Neural progenitor cell (in vitro differentiated cells): Measurements from ENCODE around the gene FARP2. TPM values are rescaled to one million over a fixed set of nuclear protein-coding genes. Genes with fewer than 3 reads are reported as not detected.

ENCODE experiments used
- DNase-seq: peaks from one replicate; pipeline ENCODE4 v3.0.0-alpha.2; 2016; ENCODE audit warnings: low spot score
- H2AFZ ChIP-seq: fragments of 200-600 bp; sonication (generic); replicated peaks from 2 replicates; pipeline ENCODE4 v1.6.1; 2016; ENCODE audit warnings: antibody characterized with exemption
- H3F3A ChIP-seq: fragments of 200-600 bp; sonication (generic); 2 replicates; pipeline ENCODE4 v1.6.1; 2016; ENCODE audit warnings: antibody characterized with exemption, low read depth
- H3K27ac ChIP-seq: fragments of 200-600 bp; sonication (generic); 2 replicates; pipeline ENCODE4 v1.5.1; 2016; ENCODE audit warnings: mild to moderate bottlenecking
- H3K27me3 ChIP-seq: fragments of 200-600 bp; sonication (generic); 2 replicates; pipeline ENCODE4 v1.6.1; 2016; ENCODE audit warnings: mild to moderate bottlenecking, moderate library complexity
- H3K36me3 ChIP-seq: fragments of 200-600 bp; sonication (generic); 2 replicates; pipeline ENCODE4 v1.5.1; 2016
- H3K4me1 ChIP-seq: fragments of 200-600 bp; sonication (generic); 2 replicates; pipeline ENCODE4 v1.6.1; 2016; ENCODE audit warnings: mixed run types
- H3K4me2 ChIP-seq: fragments of 200-600 bp; sonication (generic); 2 replicates; pipeline ENCODE4 v1.6.1; 2016
- H3K4me3 ChIP-seq: fragments of 200-600 bp; sonication (generic); 2 replicates; pipeline ENCODE4 v1.5.1; 2016
- H3K79me2 ChIP-seq: fragments of 200-600 bp; sonication (generic); 2 replicates; pipeline ENCODE4 v1.6.1; 2016; ENCODE audit warnings: low read depth
- H3K9ac ChIP-seq: fragments of 200-600 bp; sonication (generic); 2 replicates; pipeline ENCODE4 v1.6.1; 2016
- H3K9me3 ChIP-seq: fragments of 200-600 bp; sonication (generic); 2 replicates; pipeline ENCODE4 v1.5.1; 2016; ENCODE audit warnings: low read depth
- H4K20me1 ChIP-seq: fragments of 200-600 bp; sonication (generic); 2 replicates; pipeline ENCODE4 v1.6.1; 2016; ENCODE audit warnings: low read depth
- H3K27ac Mint-ChIP-seq: 3 replicates; pipeline ENCODE4 v1.8.0; 2021; ENCODE audit warnings: mixed read lengths
- H3K27me3 Mint-ChIP-seq: 2 replicates; pipeline ENCODE4 v1.8.0; 2022; ENCODE audit warnings: low read depth, mild to moderate bottlenecking, inconsistent platforms, moderate library complexity, mixed read lengths; ENCODE audit not compliant: insufficient read depth
- H3K36me3 Mint-ChIP-seq: 3 replicates; pipeline ENCODE4 v1.8.0; 2021; ENCODE audit warnings: mixed read lengths
- H3K4me1 Mint-ChIP-seq: 3 replicates; pipeline ENCODE4 v1.8.0; 2021; ENCODE audit warnings: mixed read lengths
- H3K4me3 Mint-ChIP-seq: 3 replicates; pipeline ENCODE4 v1.8.0; 2021; ENCODE audit warnings: mild to moderate bottlenecking, moderate library complexity, mixed read lengths
- H3K9me3 Mint-ChIP-seq: 3 replicates; pipeline ENCODE4 v1.8.0; 2020; ENCODE audit warnings: mixed read lengths
- EZH2 ChIP-seq: fragments of 200-600 bp; sonication (generic); IDR thresholded peaks from 2 replicates; pipeline ENCODE4 v1.6.1; 2017; ENCODE audit warnings: antibody characterized with exemption, mild to moderate bottlenecking, moderate library complexity
- EZH2phosphoT487 ChIP-seq: fragments of 200-600 bp; sonication (generic); IDR thresholded peaks from 2 replicates; pipeline ENCODE4 v1.6.1; 2017; ENCODE audit warnings: antibody characterized with exemption
- total RNA-seq: library from RNA; depleted of rRNA; stranded (reverse); fragments of >200 nt; gene quantifications from 2 replicates; pipeline ENCODE4 v1.2.3, GENCODE V29; 2015; ENCODE audit warnings: low replicate concordance
- TF ChIP-seq, protein P1 (sequence below): fragments of 200-600 bp; sonication (generic); IDR thresholded peaks from 2 replicates; pipeline ENCODE4 v1.5.1; 2017; ENCODE audit warnings: antibody characterized with exemption, mild to moderate bottlenecking

FARP2 gene
- total RNA-seq, 1 donor from 2014 or later: 32.3 TPM

DNA sequence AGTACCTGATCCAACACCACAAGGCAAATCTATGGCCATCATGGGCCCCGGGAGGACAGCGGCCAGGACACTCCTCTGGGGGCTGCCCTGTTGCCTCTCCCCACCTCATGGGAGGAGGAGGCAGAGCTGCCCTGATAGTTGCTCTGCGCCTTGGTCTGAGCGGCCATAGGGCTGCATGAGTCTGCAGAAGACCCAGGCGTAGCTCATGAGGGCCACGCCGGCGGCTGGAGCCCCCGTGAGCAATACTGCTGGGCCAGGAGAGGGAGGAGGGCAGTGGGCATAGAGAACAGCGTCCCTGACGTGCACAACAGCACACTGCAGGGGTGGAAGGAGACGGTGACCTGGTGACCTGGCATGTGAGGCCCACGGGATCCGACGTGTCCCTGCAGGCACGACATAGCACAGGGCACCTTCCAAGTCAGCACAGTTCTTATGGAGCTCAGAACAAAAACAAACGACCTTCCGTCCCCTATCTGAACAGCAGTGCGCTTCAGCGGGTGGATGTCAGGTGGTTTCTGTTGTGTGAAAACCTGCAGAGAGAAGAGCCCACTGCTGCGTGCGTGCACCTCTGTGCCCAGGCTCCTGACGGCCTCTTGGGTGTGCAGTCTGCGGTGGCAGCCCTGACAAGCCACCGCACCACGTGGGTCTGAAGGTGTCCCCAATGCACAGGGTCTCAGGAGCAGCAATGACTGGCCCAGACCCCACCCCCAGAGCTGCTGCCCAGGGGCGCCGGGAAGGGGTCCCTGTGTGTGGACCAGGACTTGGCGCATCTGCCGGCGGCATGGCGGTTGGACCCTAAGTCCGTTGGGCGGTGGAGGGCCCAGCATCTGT is 139.3 kb downstream of the FARP2 start:
- Mint-ChIP-seq H3K27ac (no peak overlapping the region), H3K9me3 (no peaks in the 10 kb centered on the region), H3K27me3 (peaks cover 7% of the 10 kb centered on the region), H3K36me3 (peaks cover 6% of the 10 kb centered on the region), H3K4me3 (no peak overlapping the region), H3K4me1 (no peaks in the 10 kb centered on the region)
- Histone ChIP-seq H3K27ac (no peak overlapping the region), H4K20me1 (peaks cover 14% of the 10 kb centered on the region), H3K4me1 (no peaks in the 10 kb centered on the region), H3K4me3 (no peak overlapping the region), H3K27me3 (no peaks in the 10 kb centered on the region), H3K4me2 (no peak overlapping the region), H3F3A (no peaks in the 10 kb centered on the region), H3K9ac (no peak overlapping the region), H3K36me3 (no peaks in the 10 kb centered on the region), H3K9me3 (no peaks in the 10 kb centered on the region), H3K79me2 (no peaks in the 10 kb centered on the region), H2AFZ (no peak overlapping the region)
- TF ChIP-seq, protein P1, sequence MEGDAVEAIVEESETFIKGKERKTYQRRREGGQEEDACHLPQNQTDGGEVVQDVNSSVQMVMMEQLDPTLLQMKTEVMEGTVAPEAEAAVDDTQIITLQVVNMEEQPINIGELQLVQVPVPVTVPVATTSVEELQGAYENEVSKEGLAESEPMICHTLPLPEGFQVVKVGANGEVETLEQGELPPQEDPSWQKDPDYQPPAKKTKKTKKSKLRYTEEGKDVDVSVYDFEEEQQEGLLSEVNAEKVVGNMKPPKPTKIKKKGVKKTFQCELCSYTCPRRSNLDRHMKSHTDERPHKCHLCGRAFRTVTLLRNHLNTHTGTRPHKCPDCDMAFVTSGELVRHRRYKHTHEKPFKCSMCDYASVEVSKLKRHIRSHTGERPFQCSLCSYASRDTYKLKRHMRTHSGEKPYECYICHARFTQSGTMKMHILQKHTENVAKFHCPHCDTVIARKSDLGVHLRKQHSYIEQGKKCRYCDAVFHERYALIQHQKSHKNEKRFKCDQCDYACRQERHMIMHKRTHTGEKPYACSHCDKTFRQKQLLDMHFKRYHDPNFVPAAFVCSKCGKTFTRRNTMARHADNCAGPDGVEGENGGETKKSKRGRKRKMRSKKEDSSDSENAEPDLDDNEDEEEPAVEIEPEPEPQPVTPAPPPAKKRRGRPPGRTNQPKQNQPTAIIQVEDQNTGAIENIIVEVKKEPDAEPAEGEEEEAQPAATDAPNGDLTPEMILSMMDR: no peak
- no peak for TF ChIP-seq EZH2phosphoT487
- no peak for TF ChIP-seq EZH2
- DNase-seq: peak; percentile 1

DNA sequence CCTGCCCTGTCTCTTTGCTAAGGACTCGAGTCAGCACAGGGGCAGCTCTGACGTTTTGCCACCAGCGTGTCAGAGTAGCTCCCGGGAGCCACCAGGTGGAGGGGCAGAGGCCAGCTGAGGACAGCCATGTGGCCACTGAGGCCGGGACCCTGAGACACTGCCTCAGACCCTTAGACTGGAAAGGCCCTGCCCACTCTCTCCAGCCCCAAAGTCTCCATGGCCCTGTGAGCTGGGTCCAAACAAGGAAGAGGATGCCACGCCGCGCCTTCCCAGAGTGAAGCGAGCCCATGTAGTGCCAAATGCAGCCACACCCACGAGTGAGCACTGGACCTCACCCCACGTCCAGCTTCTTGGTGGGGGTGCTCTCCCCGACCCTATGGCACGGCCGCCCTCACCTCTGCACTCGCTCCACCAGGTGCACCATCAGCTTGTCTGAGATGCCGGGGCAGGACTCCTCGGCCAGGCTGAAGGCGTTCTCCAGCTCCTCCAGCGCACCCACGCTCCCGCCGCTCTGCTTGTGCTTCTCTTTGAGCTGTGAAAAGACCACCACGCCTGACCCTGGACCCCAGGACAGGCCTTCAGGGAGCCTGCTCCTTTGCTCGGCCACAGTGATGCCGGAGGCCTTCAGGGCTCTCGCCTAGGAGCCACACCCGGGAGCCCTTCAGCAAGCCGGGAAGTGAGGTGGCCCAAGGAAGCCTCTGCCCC is 140.1 kb downstream of the FARP2 start:
- H3K27ac ChIP-seq: no peak overlapping the region
- H3K36me3 ChIP-seq: no peaks in the 10 kb centered on the region

GRCh38 chr2:241496904-241497877 is 141.1 kb downstream of the FARP2 start:
- Histone ChIP-seq H3K9me3 (no peaks in the 10 kb centered on the region), H3K9ac (no peak overlapping the region), H3K27ac (no peak overlapping the region), H3K4me1 (no peaks in the 10 kb centered on the region), H3K36me3 (no peaks in the 10 kb centered on the region), H3K27me3 (no peaks in the 10 kb centered on the region), H3K4me3 (no peak overlapping the region), H3K4me2 (no peak overlapping the region), H3K79me2 (peaks cover 9% of the 10 kb centered on the region), H2AFZ (no peak overlapping the region), H3F3A (no peaks in the 10 kb centered on the region), H4K20me1 (peaks cover 30% of the 10 kb centered on the region)
- Mint-ChIP-seq H3K27ac (no peak overlapping the region), H3K36me3 (peaks cover 11% of the 10 kb centered on the region), H3K4me1 (no peaks in the 10 kb centered on the region), H3K4me3 (no peak overlapping the region), H3K27me3 (peaks cover 7% of the 10 kb centered on the region), H3K9me3 (no peaks in the 10 kb centered on the region)
- DNase-seq: no peak
- no peak for TF ChIP-seq EZH2
- TF ChIP-seq EZH2phosphoT487: no peak
- TF ChIP-seq, protein P1: no peak

More for the DNA sequence above, 140.1 kb downstream of the FARP2 start:
- Histone ChIP-seq H3K4me1 (no peaks in the 10 kb centered on the region), H3F3A (no peaks in the 10 kb centered on the region), H3K27me3 (no peaks in the 10 kb centered on the region), H3K79me2 (no peaks in the 10 kb centered on the region), H3K9me3 (no peaks in the 10 kb centered on the region), H3K4me3 (no peak overlapping the region), H4K20me1 (peaks cover 22% of the 10 kb centered on the region), H3K4me2 (no peak overlapping the region), H2AFZ (no peak overlapping the region), H3K9ac (no peak overlapping the region)
- Mint-ChIP-seq H3K4me1 (no peaks in the 10 kb centered on the region), H3K4me3 (no peak overlapping the region), H3K9me3 (no peaks in the 10 kb centered on the region), H3K27ac (no peak overlapping the region), H3K27me3 (peaks cover 7% of the 10 kb centered on the region), H3K36me3 (peaks cover 9% of the 10 kb centered on the region)
- DNase-seq: peak; percentile 1
- TF ChIP-seq EZH2: no peak
- TF ChIP-seq EZH2phosphoT487: no peak
- TF ChIP-seq, protein P1: no peak
